HL-60 (cell line): Measurements from ENCODE around the gene TMPRSS7.

Experiments used
- DNase-seq, 2 experiments: peaks; one replicate each; pipeline ENCODE4 v3.0.0-alpha.2; 2010 to 2020; ENCODE audit warnings: low read depth in 1 of 2, low spot score in 1 of 2
- H3K27ac ChIP-seq: fragments of 250-450 bp; sonication (Bioruptor Pico); replicated peaks from 2 replicates; pipeline ENCODE4 v1.5.1; 2020; ENCODE audit warnings: mild to moderate bottlenecking, moderate library complexity
- H3K27me3 ChIP-seq: fragments of 250-450 bp; sonication (Bioruptor Pico); 2 replicates; pipeline ENCODE4 v1.5.1; 2021; ENCODE audit warnings: mild to moderate bottlenecking, moderate library complexity; ENCODE audit not compliant: insufficient read depth, poor library complexity, severe bottlenecking
- H3K4me3 ChIP-seq: replicated peaks from 2 replicates; pipeline ENCODE4 v1.5.1; 2011; ENCODE audit warnings: mild to moderate bottlenecking, control low read depth, low read length; ENCODE audit not compliant: insufficient read depth
- GABPA ChIP-seq: IDR thresholded peaks from 2 replicates; pipeline ENCODE4 v1.6.1; 2012; ENCODE audit warnings: low read depth
- POLR2AphosphoS5 ChIP-seq: IDR thresholded peaks from 2 replicates; pipeline ENCODE4 v1.6.1; 2012; ENCODE audit warnings: low read depth
- REST ChIP-seq: IDR thresholded peaks from 2 replicates; pipeline ENCODE4 v1.6.1; 2012; ENCODE audit warnings: low read depth; ENCODE audit not compliant: insufficient replicate concordance
- SPI1 ChIP-seq: IDR thresholded peaks from 2 replicates; pipeline ENCODE4 v1.6.1; 2012; ENCODE audit warnings: low read depth, mild to moderate bottlenecking, borderline replicate concordance
- TF ChIP-seq, protein P1 (sequence below): IDR thresholded peaks from one replicate; pipeline ENCODE4 v1.5.1; 2011; ENCODE audit warnings: low read length, control low read depth, inconsistent platforms; ENCODE audit not compliant: insufficient read depth

TMPRSS7 gene

DNA sequence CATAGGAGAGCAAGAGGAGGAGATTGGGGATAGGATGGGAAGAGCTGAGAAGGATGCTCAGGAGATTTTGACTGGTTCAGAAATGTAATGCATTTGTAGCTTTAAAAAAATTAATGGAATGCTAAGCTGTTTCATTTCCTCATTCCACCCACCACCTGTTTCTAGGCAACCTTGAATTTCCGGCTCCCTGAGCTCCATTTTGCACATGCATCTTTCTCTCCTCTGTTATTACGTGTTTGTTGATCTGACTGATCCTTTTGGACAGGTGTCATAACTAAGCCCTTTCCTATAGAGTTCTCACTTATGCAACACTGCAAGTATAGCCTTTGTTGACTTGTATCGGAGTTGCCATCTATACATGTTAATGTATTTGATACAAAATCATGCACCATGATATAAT lies 4.3 kb downstream of the TMPRSS7 start:
- no peak for TF ChIP-seq POLR2AphosphoS5
- no peak for TF ChIP-seq REST
- TF ChIP-seq, protein P1, sequence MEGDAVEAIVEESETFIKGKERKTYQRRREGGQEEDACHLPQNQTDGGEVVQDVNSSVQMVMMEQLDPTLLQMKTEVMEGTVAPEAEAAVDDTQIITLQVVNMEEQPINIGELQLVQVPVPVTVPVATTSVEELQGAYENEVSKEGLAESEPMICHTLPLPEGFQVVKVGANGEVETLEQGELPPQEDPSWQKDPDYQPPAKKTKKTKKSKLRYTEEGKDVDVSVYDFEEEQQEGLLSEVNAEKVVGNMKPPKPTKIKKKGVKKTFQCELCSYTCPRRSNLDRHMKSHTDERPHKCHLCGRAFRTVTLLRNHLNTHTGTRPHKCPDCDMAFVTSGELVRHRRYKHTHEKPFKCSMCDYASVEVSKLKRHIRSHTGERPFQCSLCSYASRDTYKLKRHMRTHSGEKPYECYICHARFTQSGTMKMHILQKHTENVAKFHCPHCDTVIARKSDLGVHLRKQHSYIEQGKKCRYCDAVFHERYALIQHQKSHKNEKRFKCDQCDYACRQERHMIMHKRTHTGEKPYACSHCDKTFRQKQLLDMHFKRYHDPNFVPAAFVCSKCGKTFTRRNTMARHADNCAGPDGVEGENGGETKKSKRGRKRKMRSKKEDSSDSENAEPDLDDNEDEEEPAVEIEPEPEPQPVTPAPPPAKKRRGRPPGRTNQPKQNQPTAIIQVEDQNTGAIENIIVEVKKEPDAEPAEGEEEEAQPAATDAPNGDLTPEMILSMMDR, result no peak
- TF ChIP-seq GABPA, result no peak
- no peak for TF ChIP-seq SPI1
- DNase-seq, result no peak
- Histone ChIP-seq H3K27me3 (no peaks in the 10 kb centered on the region), H3K27ac (no peak overlapping the region), H3K4me3 (no peak overlapping the region)

DNA sequence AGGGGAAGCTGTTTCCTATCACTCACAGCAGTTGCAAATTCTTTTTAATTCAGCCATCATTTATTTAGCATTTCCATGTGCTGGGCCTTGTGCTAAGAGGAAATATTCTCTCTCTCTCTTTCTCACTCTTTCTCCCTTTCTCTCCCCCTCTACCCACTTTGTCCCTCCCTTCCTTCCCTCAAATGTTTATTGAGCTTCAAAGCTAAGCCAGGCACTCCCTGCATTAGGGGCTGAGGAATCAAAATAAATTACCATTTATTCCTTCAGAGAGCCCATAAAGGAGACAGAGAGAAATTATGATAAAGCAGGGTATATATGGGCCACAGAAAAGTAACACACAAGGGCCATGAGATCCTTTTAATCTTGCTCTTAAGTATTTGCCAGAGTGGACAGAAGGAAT lies 6.8 kb downstream of the TMPRSS7 start:
- H3K27me3 ChIP-seq, result no peaks in the 10 kb centered on the region
- no peak overlapping the region for H3K27ac ChIP-seq
- TF ChIP-seq, protein P1, result no peak
- TF ChIP-seq POLR2AphosphoS5 (no peak), GABPA (no peak), SPI1 (no peak), REST (no peak)
- no peak for DNase-seq
- no peak overlapping the region for H3K4me3 ChIP-seq

DNA sequence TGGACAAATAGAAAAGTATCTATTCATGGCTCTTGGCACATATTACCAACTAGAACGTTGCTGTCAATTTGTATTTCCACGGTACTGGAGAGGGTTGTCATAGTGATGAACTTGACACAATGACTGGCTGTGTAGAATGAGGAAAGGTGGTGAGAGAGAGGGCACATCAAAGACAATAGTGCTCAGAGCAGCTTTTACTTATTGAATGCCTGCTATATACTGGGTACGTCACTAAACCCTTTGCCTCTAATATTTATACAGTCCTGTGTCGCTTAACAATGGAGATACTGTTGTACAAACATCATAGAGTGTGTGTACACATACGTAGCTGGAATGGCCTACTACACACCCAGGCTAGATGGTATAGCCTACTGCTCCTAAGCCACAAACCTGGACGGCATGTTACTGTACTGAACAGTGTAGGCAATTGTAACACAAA lies 8.3 kb downstream of the TMPRSS7 start:
- no peak overlapping the region for H3K27ac ChIP-seq
- no peak for DNase-seq
- TF ChIP-seq REST, result no peak
- no peak for TF ChIP-seq GABPA
- TF ChIP-seq POLR2AphosphoS5, result no peak
- no peak for TF ChIP-seq SPI1
- TF ChIP-seq, protein P1, result no peak
- no peaks in the 10 kb centered on the region for H3K27me3 ChIP-seq
- no peak overlapping the region for H3K4me3 ChIP-seq
